GM21737 (cell line): Measurements from ENCODE around the gene DPH7.
"Not testable (repeated sequence)": the region's sequence is repeated elsewhere in the genome, so short reads cannot be mapped to it uniquely, and the experiment has no call there.

Experiments
- ATAC-seq: cut with Tn5 transposase; IDR thresholded peaks from one replicate; pipeline ENCODE4 v1.9.1; 2021; ENCODE audit warnings: mild to moderate bottlenecking, moderate library complexity; ENCODE audit not compliant: unreplicated experiment

Gene DPH7

GRCh38 chr9:137521405-137521985 is 57.2 kb downstream of the DPH7 start:
- no peak for ATAC-seq

GRCh38 chr9:137520614-137521404 is 57.9 kb downstream of the DPH7 start:
- no peak for ATAC-seq

GRCh38 chr9:137519553-137519952 is 59.2 kb downstream of the DPH7 start:
- no peak for ATAC-seq

- not testable (repeated sequence) for ATAC-seq
Measured at GRCh38 chr9:137518661-137519459, 59.9 kb downstream of the DPH7 start.

GRCh38 chr9:137516144-137516917 is 62.4 kb downstream of the DPH7 start:
- no peak for ATAC-seq

GRCh38 chr9:137515338-137515724 is 63.4 kb downstream of the DPH7 start:
- no peak for ATAC-seq

- ATAC-seq, result no peak
Measured at GRCh38 chr9:137514691-137515337, 63.9 kb downstream of the DPH7 start.

GRCh38 chr9:137513801-137514570 is 64.7 kb downstream of the DPH7 start:
- not testable (repeated sequence) for ATAC-seq

GRCh38 chr9:137513136-137513535 is 65.6 kb downstream of the DPH7 start:
- not testable (repeated sequence) for ATAC-seq

- ATAC-seq, result no peak
Measured at GRCh38 chr9:137511758-137512463, 66.8 kb downstream of the DPH7 start.

- ATAC-seq, result not testable (repeated sequence)
Measured at GRCh38 chr9:137511126-137511525, 67.6 kb downstream of the DPH7 start.

GRCh38 chr9:137509198-137509597 is 69.5 kb downstream of the DPH7 start:
- no peak for ATAC-seq

- no peak for ATAC-seq
Measured at GRCh38 chr9:137506702-137507171, 72.0 kb downstream of the DPH7 start.

GRCh38 chr9:137506274-137506673 is 72.5 kb downstream of the DPH7 start:
- no peak for ATAC-seq

- no peak for ATAC-seq
Measured at GRCh38 chr9:137505421-137506140, 73.1 kb downstream of the DPH7 start.
